ENCODE measurements around the gene GAS6.

The GAS6 gene

GRCh38 chr13:113806526-113806925 lies 57.4 kb downstream of the GAS6 start:
- no peak overlapping the region for H3K4me3 ChIP-seq (replicated peaks; ENCODE audit: low read depth, low read length)
- TF ChIP-seq, protein P1, sequence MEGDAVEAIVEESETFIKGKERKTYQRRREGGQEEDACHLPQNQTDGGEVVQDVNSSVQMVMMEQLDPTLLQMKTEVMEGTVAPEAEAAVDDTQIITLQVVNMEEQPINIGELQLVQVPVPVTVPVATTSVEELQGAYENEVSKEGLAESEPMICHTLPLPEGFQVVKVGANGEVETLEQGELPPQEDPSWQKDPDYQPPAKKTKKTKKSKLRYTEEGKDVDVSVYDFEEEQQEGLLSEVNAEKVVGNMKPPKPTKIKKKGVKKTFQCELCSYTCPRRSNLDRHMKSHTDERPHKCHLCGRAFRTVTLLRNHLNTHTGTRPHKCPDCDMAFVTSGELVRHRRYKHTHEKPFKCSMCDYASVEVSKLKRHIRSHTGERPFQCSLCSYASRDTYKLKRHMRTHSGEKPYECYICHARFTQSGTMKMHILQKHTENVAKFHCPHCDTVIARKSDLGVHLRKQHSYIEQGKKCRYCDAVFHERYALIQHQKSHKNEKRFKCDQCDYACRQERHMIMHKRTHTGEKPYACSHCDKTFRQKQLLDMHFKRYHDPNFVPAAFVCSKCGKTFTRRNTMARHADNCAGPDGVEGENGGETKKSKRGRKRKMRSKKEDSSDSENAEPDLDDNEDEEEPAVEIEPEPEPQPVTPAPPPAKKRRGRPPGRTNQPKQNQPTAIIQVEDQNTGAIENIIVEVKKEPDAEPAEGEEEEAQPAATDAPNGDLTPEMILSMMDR (IDR thresholded peaks at IDR 0.05; ENCODE audit: low read length, missing control alignments): no peak
- no peak for DNase-seq (ENCODE audit: low read depth)

DNA sequence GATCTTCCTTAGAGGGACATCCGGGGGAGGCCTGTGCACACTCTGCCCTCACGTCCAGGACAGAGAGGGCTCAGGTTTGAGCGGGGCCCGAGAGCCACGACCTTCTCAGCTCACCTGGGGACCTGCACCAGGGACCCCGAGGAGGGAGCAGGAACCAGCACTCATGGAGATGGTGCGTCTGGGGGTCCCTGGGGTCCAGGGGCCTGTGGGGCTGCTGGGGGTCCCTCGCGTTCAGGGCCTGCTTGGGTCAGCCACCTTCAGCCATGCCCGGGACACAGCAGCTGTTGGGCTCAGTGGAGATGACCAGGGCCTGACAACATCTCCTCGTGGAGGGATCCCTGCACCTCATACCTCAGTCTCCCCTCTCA lies 57.8 kb downstream of the GAS6 start:
- no peak overlapping the region for H3K4me3 ChIP-seq (replicated peaks; ENCODE audit: low read depth, low read length)
- DNase-seq (ENCODE audit: low read depth): no peak
- TF ChIP-seq, protein P1 (IDR thresholded peaks at IDR 0.05; ENCODE audit: low read length, missing control alignments): no peak

DNA sequence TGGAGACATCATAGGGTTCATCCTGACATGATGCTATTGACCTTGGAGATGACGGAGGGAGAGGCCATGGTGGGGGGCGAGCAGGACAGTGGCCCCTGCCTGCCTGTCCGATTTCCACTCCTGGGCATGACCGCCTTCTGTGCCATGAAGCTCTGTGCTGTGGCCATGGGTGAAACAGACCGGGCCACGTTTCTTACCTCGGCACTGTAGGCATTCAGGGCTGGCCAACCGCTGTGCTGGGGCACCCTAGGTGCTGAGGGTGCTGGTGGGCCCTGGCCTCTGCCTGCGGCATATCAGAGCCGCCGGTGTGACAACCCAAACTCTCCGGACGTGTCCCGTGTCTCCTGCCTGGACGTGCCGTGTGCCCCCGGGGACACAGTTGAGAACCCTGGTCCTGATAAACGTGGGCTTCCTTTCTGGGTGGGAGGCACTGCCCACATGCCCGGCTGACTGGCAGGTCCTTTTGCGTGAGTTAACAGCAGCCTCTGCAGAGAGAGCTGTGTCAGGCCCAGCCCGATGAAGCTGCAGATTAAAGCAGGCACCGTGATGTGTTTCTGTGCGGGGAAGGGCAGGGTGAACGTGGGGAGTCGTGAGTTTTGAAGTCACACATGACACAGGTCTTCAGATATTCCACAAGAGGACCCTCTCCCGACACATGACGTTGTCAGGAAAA lies 58.3 kb downstream of the GAS6 start:
- no peak overlapping the region for H3K4me3 ChIP-seq (replicated peaks; ENCODE audit: low read depth, low read length)
- no peak for DNase-seq (ENCODE audit: low read depth)
- TF ChIP-seq, protein P1 (IDR thresholded peaks at IDR 0.05; ENCODE audit: low read length, missing control alignments): no peak

DNA sequence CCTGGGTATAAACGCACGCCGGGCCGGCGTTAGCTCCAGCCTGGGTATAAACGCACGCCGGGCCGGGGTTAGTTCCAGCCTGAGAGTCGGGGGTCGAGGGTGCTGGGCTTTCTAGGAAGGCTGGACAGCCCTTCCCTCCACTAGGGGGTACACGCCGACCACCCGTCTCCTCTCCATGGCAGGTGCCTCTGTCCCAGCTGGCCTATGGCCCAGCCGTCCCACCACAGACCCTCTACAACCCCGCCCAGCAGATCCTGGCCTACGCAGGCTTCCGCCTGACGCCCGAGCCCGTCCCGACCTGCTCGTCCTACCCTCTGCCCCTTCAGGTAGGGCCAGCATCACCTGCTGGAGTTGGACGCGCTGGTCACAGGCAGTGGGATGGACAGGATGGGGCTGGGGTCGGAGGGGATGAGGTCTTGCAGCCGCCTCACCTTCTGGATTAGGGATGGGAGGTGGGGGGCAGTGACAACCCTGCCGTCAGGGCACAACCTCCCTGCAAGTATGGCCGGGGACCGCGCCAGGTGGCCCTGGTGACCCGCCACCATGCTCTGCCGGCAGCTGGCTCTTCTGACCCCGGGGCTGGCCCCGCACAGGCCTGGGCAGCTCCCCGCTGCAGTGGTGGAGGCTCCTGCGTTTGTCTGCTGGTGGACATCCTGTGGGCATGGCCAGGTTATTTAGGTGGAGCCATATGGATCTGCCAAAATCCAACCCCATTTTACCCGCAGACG lies 59.0 kb downstream of the GAS6 start:
- DNase-seq (ENCODE audit: low read depth): no peak
- no peak overlapping the region for H3K4me3 ChIP-seq (replicated peaks; ENCODE audit: low read depth, low read length)
- TF ChIP-seq, protein P1 (IDR thresholded peaks at IDR 0.05; ENCODE audit: low read length, missing control alignments): no peak

GRCh38 chr13:113804017-113804702 lies 59.7 kb downstream of the GAS6 start:
- H3K4me3 ChIP-seq (replicated peaks; ENCODE audit: low read depth, low read length): no peak overlapping the region
- no peak for DNase-seq (ENCODE audit: low read depth)
- TF ChIP-seq, protein P1 (IDR thresholded peaks at IDR 0.05; ENCODE audit: low read length, missing control alignments): no peak

DNA sequence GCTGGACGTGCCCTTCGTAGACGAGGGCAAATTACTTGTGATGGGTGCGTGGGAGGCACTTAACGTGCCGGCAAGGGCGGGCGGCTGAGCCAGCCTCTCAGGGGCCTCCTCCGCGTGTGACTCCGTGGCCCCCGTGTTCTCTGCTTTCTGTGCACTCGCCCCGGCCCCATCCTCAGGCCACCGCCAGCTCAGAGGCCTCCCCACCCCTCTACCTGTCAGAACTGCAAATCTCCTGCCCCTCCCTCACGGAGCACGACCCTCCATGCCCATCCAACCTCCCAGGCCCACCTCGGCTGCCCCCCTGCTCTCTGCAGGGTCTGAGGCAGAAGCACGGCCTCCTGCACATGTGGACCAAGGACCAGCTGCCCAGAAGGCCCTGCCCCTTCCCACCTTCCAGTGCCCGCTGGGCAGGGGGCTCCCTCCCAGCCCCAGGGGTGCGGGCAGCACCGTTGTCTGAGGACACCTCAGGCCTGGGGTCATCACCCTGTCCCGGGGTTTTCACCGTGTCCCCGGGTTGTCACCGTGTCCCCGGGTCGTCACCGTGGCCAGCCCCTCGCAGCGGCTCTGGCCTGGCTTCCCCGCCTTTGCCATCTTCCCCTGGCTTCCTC lies 60.4 kb downstream of the GAS6 start:
- TF ChIP-seq, protein P1 (IDR thresholded peaks at IDR 0.05; ENCODE audit: low read length, missing control alignments): no peak
- H3K4me3 ChIP-seq (replicated peaks; ENCODE audit: low read depth, low read length): no peak overlapping the region
- DNase-seq (ENCODE audit: low read depth): no peak

All from fibroblast of pulmonary artery (primary cell).